22Rv1 (cell line): ENCODE measurements around the gene CTNND2.

ENCODE experiments used
- ZFX ChIP-seq: fragments of 450-650 bp; IDR thresholded peaks from 2 replicates; pipeline ENCODE4 v1.6.1; 2017; ENCODE audit warnings: antibody characterized with exemption, borderline replicate concordance
- TF ChIP-seq, protein P1 (sequence below): fragments of 450-650 bp; IDR thresholded peaks from 2 replicates; pipeline ENCODE4 v1.5.1; 2017; ENCODE audit warnings: mild to moderate bottlenecking

DNA sequence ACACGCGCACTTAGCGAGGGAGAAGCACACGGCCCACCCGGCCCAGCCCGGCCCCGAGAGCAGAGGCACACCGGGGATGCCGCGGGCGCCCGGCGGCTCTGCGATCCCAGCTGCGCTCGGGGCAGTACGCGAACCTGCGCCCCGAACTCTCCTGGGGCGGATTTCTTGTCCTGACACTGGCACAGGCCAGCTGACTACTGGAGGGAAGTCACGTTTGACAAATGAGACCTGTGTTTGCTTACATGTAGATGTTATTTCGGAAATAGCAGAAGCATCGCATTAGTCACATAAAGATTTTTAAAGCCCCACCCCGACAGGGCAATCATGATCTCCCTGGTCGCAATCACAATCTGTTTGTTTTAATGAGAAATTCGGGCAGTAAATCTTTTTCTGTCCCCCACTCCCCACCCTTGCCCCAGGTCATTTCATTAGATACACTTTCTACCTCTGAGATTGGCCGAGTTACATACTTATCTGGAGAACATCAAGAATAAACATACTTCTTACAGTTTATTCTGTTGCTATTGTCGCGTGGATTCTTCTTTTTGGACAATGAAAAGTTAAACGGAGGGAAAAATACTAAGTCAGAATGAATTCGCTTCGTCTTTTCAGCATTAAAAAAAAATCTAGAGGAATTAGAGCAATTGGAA lies 518.9 kb downstream of the CTNND2 start:
- TF ChIP-seq, protein P1, sequence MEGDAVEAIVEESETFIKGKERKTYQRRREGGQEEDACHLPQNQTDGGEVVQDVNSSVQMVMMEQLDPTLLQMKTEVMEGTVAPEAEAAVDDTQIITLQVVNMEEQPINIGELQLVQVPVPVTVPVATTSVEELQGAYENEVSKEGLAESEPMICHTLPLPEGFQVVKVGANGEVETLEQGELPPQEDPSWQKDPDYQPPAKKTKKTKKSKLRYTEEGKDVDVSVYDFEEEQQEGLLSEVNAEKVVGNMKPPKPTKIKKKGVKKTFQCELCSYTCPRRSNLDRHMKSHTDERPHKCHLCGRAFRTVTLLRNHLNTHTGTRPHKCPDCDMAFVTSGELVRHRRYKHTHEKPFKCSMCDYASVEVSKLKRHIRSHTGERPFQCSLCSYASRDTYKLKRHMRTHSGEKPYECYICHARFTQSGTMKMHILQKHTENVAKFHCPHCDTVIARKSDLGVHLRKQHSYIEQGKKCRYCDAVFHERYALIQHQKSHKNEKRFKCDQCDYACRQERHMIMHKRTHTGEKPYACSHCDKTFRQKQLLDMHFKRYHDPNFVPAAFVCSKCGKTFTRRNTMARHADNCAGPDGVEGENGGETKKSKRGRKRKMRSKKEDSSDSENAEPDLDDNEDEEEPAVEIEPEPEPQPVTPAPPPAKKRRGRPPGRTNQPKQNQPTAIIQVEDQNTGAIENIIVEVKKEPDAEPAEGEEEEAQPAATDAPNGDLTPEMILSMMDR, result no peak
- no peak for TF ChIP-seq ZFX
